ENCODE results near the gene ABLIM2. TPM values are rescaled to one million over a fixed set of nuclear protein-coding genes. Genes with fewer than 3 reads are reported as not detected.

The ABLIM2 gene
- total RNA-seq, 2 donors from 2014 or later: 2.6 to 7.3 TPM

DNA sequence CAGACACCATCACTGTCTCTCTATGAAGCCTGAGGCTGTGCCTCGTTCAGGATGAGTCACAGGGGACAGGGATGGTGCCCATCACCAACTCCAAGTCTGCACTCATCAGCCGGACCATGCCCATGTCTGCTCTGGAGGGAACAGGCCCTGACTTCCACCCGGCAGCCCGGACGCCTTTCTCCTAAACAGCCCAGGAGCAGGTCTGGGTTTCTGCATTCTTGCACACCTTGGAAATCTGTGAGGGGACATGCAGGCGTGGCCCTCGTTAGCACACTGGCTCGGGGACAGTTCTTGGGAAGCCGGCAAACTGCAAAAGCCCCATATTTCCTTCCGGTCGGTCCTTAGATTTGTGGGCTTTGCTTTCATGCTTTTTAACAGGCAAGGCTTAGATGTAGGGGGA is 151.0 kb downstream of the ABLIM2 start:
- no peak for DNase-seq (ENCODE audit: low spot score)
- 89% methylated on average over 11 of the region's 11 CpGs for WGBS
- no peak overlapping the region for H3K4me3 ChIP-seq
- H3K27ac ChIP-seq: no peak overlapping the region
- no peaks in the 10 kb centered on the region for H3K36me3 ChIP-seq
- H3K9me3 ChIP-seq: no peaks in the 10 kb centered on the region
- intact Hi-C loops (cut with DNase I): no loop called here
- no peaks in the 10 kb centered on the region for H3K27me3 ChIP-seq (replicated peaks; ENCODE audit: insufficient read depth)
- H3K4me1 ChIP-seq (replicated peaks): no peaks in the 10 kb centered on the region
- TF ChIP-seq, protein P1, sequence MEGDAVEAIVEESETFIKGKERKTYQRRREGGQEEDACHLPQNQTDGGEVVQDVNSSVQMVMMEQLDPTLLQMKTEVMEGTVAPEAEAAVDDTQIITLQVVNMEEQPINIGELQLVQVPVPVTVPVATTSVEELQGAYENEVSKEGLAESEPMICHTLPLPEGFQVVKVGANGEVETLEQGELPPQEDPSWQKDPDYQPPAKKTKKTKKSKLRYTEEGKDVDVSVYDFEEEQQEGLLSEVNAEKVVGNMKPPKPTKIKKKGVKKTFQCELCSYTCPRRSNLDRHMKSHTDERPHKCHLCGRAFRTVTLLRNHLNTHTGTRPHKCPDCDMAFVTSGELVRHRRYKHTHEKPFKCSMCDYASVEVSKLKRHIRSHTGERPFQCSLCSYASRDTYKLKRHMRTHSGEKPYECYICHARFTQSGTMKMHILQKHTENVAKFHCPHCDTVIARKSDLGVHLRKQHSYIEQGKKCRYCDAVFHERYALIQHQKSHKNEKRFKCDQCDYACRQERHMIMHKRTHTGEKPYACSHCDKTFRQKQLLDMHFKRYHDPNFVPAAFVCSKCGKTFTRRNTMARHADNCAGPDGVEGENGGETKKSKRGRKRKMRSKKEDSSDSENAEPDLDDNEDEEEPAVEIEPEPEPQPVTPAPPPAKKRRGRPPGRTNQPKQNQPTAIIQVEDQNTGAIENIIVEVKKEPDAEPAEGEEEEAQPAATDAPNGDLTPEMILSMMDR (IDR thresholded peaks at IDR 0.05): no peak
- no peak for TF ChIP-seq POLR2A (IDR thresholded peaks at IDR 0.05)
- TF ChIP-seq POLR2AphosphoS5 (IDR thresholded peaks at IDR 0.05): no peak

DNA sequence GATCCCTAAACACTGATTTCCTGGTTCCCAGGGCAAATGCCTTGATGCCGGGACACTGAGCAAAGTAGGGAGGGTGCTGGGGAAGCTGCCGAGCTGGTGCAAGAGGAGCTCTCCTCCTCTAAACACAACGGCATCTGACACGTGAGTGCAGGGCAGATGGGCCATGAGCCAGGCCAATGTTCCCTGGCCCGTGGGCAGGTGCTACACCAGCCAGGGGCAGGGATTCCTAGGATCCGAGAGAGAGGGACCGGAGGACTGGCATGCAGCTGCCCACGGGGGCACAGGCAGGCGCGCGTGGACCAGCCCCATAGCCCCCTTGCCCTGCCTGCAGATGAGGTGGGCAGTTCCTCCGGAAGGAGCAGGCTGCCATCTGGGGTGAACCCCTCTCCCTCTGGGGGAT is 152.1 kb downstream of the ABLIM2 start:
- DNase-seq (ENCODE audit: low spot score): no peak
- TF ChIP-seq POLR2AphosphoS5 (IDR thresholded peaks at IDR 0.05) (no peak), POLR2A (IDR thresholded peaks at IDR 0.05) (no peak)
- TF ChIP-seq, protein P1 (IDR thresholded peaks at IDR 0.05): no peak
- Histone ChIP-seq H3K9me3 (no peaks in the 10 kb centered on the region), H3K27ac (no peak overlapping the region), H3K36me3 (no peaks in the 10 kb centered on the region), H3K27me3 (replicated peaks; ENCODE audit: insufficient read depth) (no peaks in the 10 kb centered on the region), H3K4me1 (replicated peaks) (no peaks in the 10 kb centered on the region), H3K4me3 (no peak overlapping the region)
- intact Hi-C loops (cut with DNase I): no loop called here
- WGBS: 61% methylated on average over 12 of the region's 12 CpGs

DNA sequence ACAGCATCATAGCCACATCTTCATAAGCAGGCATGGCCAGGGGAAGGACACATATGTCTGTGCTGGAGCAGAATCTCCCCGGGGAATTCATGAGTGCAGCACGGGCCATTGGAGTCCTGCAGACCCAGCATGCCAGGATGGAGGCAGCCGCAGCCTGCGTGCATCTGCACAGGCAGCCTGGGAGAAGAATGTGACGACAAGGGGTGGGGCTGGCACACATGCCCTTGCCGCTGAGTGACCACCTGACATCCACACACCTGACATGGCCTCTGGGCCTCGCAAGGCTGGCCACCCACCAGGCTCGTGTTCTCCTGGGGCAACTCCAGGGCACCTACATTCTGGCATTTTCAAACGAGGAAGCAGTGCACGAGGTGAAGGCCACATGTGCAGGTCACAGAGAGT is 152.8 kb downstream of the ABLIM2 start:
- Histone ChIP-seq H3K36me3 (no peaks in the 10 kb centered on the region), H3K27me3 (replicated peaks; ENCODE audit: insufficient read depth) (no peaks in the 10 kb centered on the region), H3K27ac (no peak overlapping the region), H3K4me1 (replicated peaks) (no peaks in the 10 kb centered on the region), H3K9me3 (no peaks in the 10 kb centered on the region), H3K4me3 (no peak overlapping the region)
- WGBS: 88% methylated on average over 10 of the region's 10 CpGs
- TF ChIP-seq POLR2A (IDR thresholded peaks at IDR 0.05) (no peak), POLR2AphosphoS5 (IDR thresholded peaks at IDR 0.05) (no peak)
- TF ChIP-seq, protein P1 (IDR thresholded peaks at IDR 0.05): no peak
- intact Hi-C loops (cut with DNase I): no loop called here
- DNase-seq (ENCODE audit: low spot score): no peak

DNA sequence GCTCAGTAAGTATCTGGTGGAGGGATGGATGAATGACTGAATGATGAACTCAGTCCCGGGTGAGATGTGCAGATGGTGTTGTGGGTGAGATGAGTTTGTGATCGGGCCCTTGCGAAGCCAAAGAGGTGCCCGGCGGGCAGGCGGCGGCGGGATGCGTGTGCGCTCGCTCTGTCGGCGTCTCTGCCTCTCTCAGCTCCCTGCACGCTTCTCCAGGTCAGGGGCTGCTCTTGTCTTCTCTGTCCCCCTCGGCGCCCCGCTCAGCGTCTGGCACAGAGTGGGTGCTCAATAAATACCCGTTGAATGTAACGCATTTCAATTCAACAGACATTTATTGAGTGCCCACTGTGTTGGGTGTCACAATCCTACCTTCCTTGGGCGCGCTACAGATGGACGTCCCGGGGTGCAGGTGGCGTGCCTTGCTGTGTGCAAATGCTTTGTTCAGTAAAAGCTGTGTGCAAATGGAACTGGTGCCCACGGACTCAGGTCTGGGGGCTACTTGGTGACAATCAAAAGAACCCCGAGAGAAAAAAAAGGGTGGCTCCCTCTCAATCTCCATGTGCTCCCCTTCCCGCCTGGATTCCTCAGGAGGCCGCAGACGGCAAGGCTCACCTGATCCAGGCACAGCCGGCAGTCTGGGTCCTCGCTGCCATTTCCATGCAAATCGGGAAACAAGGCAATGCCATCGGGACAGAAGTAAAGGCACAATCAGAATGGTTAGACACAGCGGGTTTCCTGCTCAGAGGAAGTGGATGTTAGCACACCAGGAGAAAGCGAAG is 153.4 kb downstream of the ABLIM2 start:
- TF ChIP-seq, protein P1 (IDR thresholded peaks at IDR 0.05): no peak
- TF ChIP-seq POLR2A (IDR thresholded peaks at IDR 0.05): no peak
- no peak for TF ChIP-seq POLR2AphosphoS5 (IDR thresholded peaks at IDR 0.05)
- DNase-seq (ENCODE audit: low spot score): no peak
- intact Hi-C loops (cut with DNase I): no loop called here

DNA sequence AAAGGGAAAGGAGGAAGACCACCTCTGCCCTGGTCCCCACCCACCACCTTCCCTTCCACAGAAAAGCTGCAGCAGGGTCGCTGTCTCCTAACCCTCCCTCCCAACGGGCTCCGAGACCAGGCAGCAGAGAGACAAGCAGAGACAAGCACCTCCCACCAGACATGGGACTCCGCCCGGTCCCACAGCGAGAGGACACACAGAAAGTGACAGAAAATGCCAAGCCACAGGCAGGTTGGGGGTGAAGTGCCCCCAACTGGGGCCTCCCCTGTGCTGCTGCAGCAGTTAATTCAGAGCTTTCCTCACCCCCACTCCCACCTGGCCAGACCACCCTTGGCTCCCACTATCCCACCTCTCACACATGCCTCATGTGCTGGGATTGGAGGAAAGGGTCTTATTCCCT is 154.5 kb downstream of the ABLIM2 start:
- Histone ChIP-seq H3K27me3 (replicated peaks; ENCODE audit: insufficient read depth) (no peaks in the 10 kb centered on the region), H3K4me3 (no peak overlapping the region), H3K9me3 (no peaks in the 10 kb centered on the region), H3K4me1 (replicated peaks) (no peaks in the 10 kb centered on the region), H3K27ac (no peak overlapping the region), H3K36me3 (no peaks in the 10 kb centered on the region)
- intact Hi-C loops (cut with DNase I): no loop called here
- DNase-seq (ENCODE audit: low spot score): no peak
- TF ChIP-seq POLR2A (IDR thresholded peaks at IDR 0.05) (no peak), POLR2AphosphoS5 (IDR thresholded peaks at IDR 0.05) (no peak)
- TF ChIP-seq, protein P1 (IDR thresholded peaks at IDR 0.05): no peak
- WGBS: 75% methylated on average over 6 of the region's 6 CpGs

More for the DNA sequence above, 153.4 kb downstream of the ABLIM2 start:
- Histone ChIP-seq H3K27me3 (replicated peaks; ENCODE audit: insufficient read depth) (no peaks in the 10 kb centered on the region), H3K4me1 (replicated peaks) (no peaks in the 10 kb centered on the region), H3K9me3 (no peaks in the 10 kb centered on the region), H3K27ac (no peak overlapping the region), H3K36me3 (no peaks in the 10 kb centered on the region), H3K4me3 (no peak overlapping the region)
- WGBS: 93% methylated on average over 36 of the region's 36 CpGs
